ENCODE data around the gene LRRC42. TPM values are rescaled to one million over a fixed set of nuclear protein-coding genes. Genes with fewer than 3 reads are reported as not detected.
"Not testable (repeated sequence)": the region's sequence is repeated elsewhere in the genome, so short reads cannot be mapped to it uniquely, and the experiment has no call there.

LRRC42 gene
- total RNA-seq, 1 donor from 2014 or later = 30.1 TPM

GRCh38 chr1:53999920-54000319, 53.8 kb downstream of the LRRC42 start:
- Mint-ChIP-seq H3K4me1 (ENCODE audit: unreplicated experiment) (no peaks in the 10 kb centered on the region), H3K9me3 (ENCODE audit: unreplicated experiment) (no peaks in the 10 kb centered on the region), H3K36me3 (ENCODE audit: unreplicated experiment) (no peaks in the 10 kb centered on the region), H3K27me3 (ENCODE audit: unreplicated experiment) (peaks cover 23% of the 10 kb centered on the region), H3K4me3 (ENCODE audit: unreplicated experiment) (no peak overlapping the region), H3K27ac (ENCODE audit: unreplicated experiment) (no peak overlapping the region)
- DNase-seq (ENCODE audit: extremely low spot score, unreplicated experiment) = no peak
- TF ChIP-seq, protein P1, sequence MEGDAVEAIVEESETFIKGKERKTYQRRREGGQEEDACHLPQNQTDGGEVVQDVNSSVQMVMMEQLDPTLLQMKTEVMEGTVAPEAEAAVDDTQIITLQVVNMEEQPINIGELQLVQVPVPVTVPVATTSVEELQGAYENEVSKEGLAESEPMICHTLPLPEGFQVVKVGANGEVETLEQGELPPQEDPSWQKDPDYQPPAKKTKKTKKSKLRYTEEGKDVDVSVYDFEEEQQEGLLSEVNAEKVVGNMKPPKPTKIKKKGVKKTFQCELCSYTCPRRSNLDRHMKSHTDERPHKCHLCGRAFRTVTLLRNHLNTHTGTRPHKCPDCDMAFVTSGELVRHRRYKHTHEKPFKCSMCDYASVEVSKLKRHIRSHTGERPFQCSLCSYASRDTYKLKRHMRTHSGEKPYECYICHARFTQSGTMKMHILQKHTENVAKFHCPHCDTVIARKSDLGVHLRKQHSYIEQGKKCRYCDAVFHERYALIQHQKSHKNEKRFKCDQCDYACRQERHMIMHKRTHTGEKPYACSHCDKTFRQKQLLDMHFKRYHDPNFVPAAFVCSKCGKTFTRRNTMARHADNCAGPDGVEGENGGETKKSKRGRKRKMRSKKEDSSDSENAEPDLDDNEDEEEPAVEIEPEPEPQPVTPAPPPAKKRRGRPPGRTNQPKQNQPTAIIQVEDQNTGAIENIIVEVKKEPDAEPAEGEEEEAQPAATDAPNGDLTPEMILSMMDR (IDR thresholded peaks at IDR 0.05) = no peak

DNA sequence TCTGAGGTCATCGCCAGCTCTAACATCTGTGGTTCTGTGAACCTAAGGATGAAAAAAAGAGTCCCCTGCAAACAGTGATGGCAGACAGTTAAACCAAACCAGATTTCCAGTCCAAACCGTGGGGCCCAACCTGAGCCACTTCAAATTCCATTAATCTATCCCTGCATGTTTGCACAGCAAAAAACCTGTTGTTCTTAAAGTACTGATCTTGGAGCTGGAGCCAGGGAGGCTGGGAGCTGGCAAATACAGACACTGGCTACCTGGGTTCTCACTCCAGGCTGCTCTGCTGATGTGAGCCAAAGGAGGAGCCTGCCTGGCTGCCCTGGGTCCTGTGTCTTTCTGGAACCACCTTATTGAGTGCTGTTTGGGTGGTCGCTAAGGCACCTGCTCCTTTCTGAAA, 55.4 kb downstream of the LRRC42 start:
- Mint-ChIP-seq H3K4me1 (ENCODE audit: unreplicated experiment) (no peaks in the 10 kb centered on the region), H3K4me3 (ENCODE audit: unreplicated experiment) (no peak overlapping the region), H3K9me3 (ENCODE audit: unreplicated experiment) (no peaks in the 10 kb centered on the region), H3K27ac (ENCODE audit: unreplicated experiment) (no peak overlapping the region), H3K27me3 (ENCODE audit: unreplicated experiment) (peaks cover 26% of the 10 kb centered on the region), H3K36me3 (ENCODE audit: unreplicated experiment) (no peaks in the 10 kb centered on the region)
- TF ChIP-seq, protein P1 (IDR thresholded peaks at IDR 0.05) = no peak
- DNase-seq (ENCODE audit: extremely low spot score, unreplicated experiment) = no peak

DNA sequence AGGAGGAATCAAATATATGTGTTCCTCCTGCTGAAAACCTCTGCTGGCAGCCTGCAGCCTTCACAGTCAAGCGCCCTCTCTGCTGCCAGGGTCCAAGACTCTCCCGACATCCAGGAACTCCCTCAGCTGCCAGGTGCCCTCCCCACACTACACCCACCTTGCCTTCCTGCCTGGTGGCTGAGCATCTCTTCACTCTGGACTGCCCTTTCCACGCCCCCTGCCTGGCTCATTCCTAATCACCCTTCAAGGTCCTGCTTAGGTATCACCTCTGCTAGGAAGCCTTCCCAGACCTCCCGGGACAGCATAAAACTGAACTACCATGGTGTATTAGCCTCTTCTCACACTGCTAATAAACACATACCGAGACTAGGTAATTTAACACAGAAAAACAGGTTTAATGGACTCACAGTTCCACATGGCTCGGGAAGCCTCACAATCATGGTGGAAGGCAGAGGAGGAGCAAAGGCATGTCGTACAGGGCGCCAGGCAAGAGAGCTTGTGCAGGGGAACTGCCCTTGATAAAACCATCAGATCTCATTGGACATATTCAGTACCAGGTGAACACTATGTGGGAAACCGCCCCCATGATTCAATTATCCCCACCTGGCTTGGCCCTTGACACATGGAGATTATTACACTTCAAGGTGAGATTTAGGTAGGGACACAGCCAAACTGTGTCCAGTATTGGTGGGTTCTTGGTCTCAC, 56.5 kb downstream of the LRRC42 start:
- Mint-ChIP-seq H3K4me1 (ENCODE audit: unreplicated experiment) (no peaks in the 10 kb centered on the region), H3K9me3 (ENCODE audit: unreplicated experiment) (no peaks in the 10 kb centered on the region), H3K36me3 (ENCODE audit: unreplicated experiment) (no peaks in the 10 kb centered on the region), H3K27ac (ENCODE audit: unreplicated experiment) (no peak overlapping the region), H3K4me3 (ENCODE audit: unreplicated experiment) (no peak overlapping the region), H3K27me3 (ENCODE audit: unreplicated experiment) (peaks cover 28% of the 10 kb centered on the region)
- TF ChIP-seq, protein P1 (IDR thresholded peaks at IDR 0.05) = no peak
- DNase-seq (ENCODE audit: extremely low spot score, unreplicated experiment) = peak; percentile 54

GRCh38 chr1:54003249-54003646, 57.1 kb downstream of the LRRC42 start:
- H3K27ac Mint-ChIP-seq (ENCODE audit: unreplicated experiment) = no peak overlapping the region
- no peak for DNase-seq (ENCODE audit: extremely low spot score, unreplicated experiment)
- TF ChIP-seq, protein P1 (IDR thresholded peaks at IDR 0.05) = no peak
- no peaks in the 10 kb centered on the region for H3K9me3 Mint-ChIP-seq (ENCODE audit: unreplicated experiment)
- no peaks in the 10 kb centered on the region for H3K36me3 Mint-ChIP-seq (ENCODE audit: unreplicated experiment)
- peaks cover 33% of the 10 kb centered on the region for H3K27me3 Mint-ChIP-seq (ENCODE audit: unreplicated experiment)
- H3K4me3 Mint-ChIP-seq (ENCODE audit: unreplicated experiment) = no peak overlapping the region
- no peaks in the 10 kb centered on the region for H3K4me1 Mint-ChIP-seq (ENCODE audit: unreplicated experiment)

- not testable (repeated sequence) for H3K27ac Mint-ChIP-seq (ENCODE audit: unreplicated experiment); H3K4me3 Mint-ChIP-seq (ENCODE audit: unreplicated experiment); H3K36me3 Mint-ChIP-seq (ENCODE audit: unreplicated experiment); H3K9me3 Mint-ChIP-seq (ENCODE audit: unreplicated experiment); H3K4me1 Mint-ChIP-seq (ENCODE audit: unreplicated experiment); DNase-seq (ENCODE audit: extremely low spot score, unreplicated experiment)
- peaks cover 39% of the 10 kb centered on the region for H3K27me3 Mint-ChIP-seq (ENCODE audit: unreplicated experiment)
These were observed 57.8 kb downstream of the LRRC42 start for GRCh38 chr1:54003750-54004480.
